Measurements from ENCODE around the gene DOCK1. TPM values are rescaled to one million over a fixed set of nuclear protein-coding genes. Genes with fewer than 3 reads are reported as not detected.

The DOCK1 gene
- total and polyA plus RNA-seq, 2 donors from 2014 or later = 15.8 to 81.7 TPM

DNA sequence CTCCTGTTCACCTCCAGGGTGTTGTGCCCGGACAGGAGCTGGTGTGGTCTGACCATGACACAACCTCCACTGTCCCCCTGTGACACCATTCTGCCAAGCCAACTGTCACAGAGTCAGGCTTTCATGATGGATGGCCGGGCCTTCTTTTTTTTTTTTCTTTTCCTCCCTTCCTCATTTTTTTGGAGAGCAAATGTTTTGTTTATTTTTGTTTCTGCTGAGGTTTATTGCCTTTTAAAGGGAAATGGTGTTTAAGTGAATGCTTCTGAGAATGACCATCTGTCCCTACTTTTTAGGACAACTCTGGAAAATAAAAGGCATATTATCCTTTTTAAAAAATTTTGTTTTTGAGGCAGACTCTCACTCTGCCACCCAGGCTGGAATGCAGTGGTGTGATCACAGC, 528.8 kb downstream of the DOCK1 start:
- intact Hi-C loops (cut with DNase I) = no loop called here
- TF ChIP-seq, protein P1, sequence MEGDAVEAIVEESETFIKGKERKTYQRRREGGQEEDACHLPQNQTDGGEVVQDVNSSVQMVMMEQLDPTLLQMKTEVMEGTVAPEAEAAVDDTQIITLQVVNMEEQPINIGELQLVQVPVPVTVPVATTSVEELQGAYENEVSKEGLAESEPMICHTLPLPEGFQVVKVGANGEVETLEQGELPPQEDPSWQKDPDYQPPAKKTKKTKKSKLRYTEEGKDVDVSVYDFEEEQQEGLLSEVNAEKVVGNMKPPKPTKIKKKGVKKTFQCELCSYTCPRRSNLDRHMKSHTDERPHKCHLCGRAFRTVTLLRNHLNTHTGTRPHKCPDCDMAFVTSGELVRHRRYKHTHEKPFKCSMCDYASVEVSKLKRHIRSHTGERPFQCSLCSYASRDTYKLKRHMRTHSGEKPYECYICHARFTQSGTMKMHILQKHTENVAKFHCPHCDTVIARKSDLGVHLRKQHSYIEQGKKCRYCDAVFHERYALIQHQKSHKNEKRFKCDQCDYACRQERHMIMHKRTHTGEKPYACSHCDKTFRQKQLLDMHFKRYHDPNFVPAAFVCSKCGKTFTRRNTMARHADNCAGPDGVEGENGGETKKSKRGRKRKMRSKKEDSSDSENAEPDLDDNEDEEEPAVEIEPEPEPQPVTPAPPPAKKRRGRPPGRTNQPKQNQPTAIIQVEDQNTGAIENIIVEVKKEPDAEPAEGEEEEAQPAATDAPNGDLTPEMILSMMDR (IDR thresholded peaks at IDR 0.05; ENCODE audit: borderline replicate concordance, extremely low read depth, insufficient read depth) = no peak
- DNase-seq = peak in 2 of 5 donors; percentile 16 to 64
- H3K4me1 ChIP-seq (ENCODE audit: control insufficient read depth in 2 of 3, insufficient read depth in 2 of 3, low read depth in 1 of 3, low read length in 3 of 3) = peaks cover 0 to 7% (median 5%) of the 10 kb centered on the region in 3 donors
- H3K9me3 ChIP-seq (ENCODE audit: control insufficient read depth in 2 of 3, insufficient read depth in 1 of 3, low read length in 3 of 3) = no peaks in the 10 kb centered on the region
- no peak overlapping the region for H3K9ac ChIP-seq (ENCODE audit: low read length in 3 of 3)
- no peak overlapping the region for H3K4me3 ChIP-seq (ENCODE audit: low read length in 3 of 3)
- peaks cover 3 to 13% (median 5%) of the 10 kb centered on the region in 3 donors for H3K36me3 ChIP-seq (ENCODE audit: control insufficient read depth in 2 of 3, insufficient read depth in 3 of 3, low read length in 3 of 3)
- FAIRE-seq = no peak
- no peaks in the 10 kb centered on the region for H3K27me3 ChIP-seq (ENCODE audit: control insufficient read depth, insufficient read depth, low read length)
- no peak overlapping the region for H3K27ac ChIP-seq (ENCODE audit: low read depth in 2 of 2, low read length in 2 of 2)

DNA sequence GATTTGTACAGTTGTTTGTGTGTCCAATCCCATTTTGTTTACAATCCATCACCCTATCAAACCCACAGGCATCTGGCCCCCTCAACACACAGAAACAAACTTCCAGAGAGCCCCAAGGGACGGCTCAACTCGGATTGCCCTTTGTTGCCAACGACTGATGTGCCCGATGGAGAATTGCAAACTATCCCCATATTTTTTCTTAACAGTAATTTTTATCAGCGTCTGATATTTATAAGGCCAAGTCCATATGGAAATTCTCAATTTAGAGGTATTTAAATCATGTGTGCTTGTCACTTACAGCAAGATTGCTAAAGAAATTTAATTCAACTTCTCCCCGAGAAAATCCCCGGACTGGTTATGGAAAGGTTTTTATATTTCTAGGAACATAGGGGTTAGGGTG, 530.0 kb downstream of the DOCK1 start:
- peaks cover 0 to 8% (median 5%) of the 10 kb centered on the region in 3 donors for H3K4me1 ChIP-seq (ENCODE audit: control insufficient read depth in 2 of 3, insufficient read depth in 2 of 3, low read depth in 1 of 3, low read length in 3 of 3)
- H3K27ac ChIP-seq (ENCODE audit: low read depth in 2 of 2, low read length in 2 of 2) = no peak overlapping the region
- no peaks in the 10 kb centered on the region for H3K27me3 ChIP-seq (ENCODE audit: control insufficient read depth, insufficient read depth, low read length)
- TF ChIP-seq, protein P1 (IDR thresholded peaks at IDR 0.05; ENCODE audit: borderline replicate concordance, extremely low read depth, insufficient read depth) = no peak
- H3K36me3 ChIP-seq (ENCODE audit: control insufficient read depth in 2 of 3, insufficient read depth in 3 of 3, low read length in 3 of 3) = peaks cover 3 to 23% (median 5%) of the 10 kb centered on the region in 3 donors
- no peak overlapping the region for H3K9ac ChIP-seq (ENCODE audit: low read length in 3 of 3)
- DNase-seq = peak in 2 of 5 donors; percentile 44 to 69
- intact Hi-C loops (cut with DNase I) = no loop called here
- no peak for FAIRE-seq
- H3K4me3 ChIP-seq (ENCODE audit: low read length in 3 of 3) = no peak overlapping the region
- H3K9me3 ChIP-seq (ENCODE audit: control insufficient read depth in 2 of 3, insufficient read depth in 1 of 3, low read length in 3 of 3) = no peaks in the 10 kb centered on the region

DNA sequence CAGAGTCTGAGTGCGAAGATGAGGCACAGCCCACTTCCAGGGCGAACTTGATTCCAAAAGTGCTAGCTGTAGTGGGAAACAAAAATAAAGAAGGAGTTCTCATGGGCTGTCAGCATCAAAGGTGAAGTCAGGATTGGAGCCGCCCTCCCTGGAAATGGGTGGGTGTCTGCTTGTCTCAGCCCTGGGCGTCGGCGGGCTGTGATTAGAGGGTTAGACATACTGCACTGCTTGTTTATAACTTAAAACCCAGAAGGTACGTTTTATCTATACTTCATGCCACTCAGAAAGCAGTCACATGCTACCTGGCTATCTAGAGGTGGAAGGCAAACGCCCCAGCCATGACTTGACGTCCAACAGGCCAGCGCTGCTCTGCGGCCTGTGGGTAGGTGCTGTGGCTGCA, 535.1 kb downstream of the DOCK1 start:
- peak overlapping the region in 1 of 3 donors; percentile 63 for H3K4me3 ChIP-seq (ENCODE audit: low read length in 3 of 3)
- DNase-seq (no peak), FAIRE-seq (no peak)
- peak overlapping the region in 1 of 3 donors; percentile 72 for H3K9ac ChIP-seq (ENCODE audit: low read length in 3 of 3)
- peaks cover 0 to 31% (median 18%) of the 10 kb centered on the region in 3 donors for H3K4me1 ChIP-seq (ENCODE audit: control insufficient read depth in 2 of 3, insufficient read depth in 2 of 3, low read depth in 1 of 3, low read length in 3 of 3)
- peaks cover 10 to 38% (median 16%) of the 10 kb centered on the region in 3 donors for H3K36me3 ChIP-seq (ENCODE audit: control insufficient read depth in 2 of 3, insufficient read depth in 3 of 3, low read length in 3 of 3)
- TF ChIP-seq, protein P1 (IDR thresholded peaks at IDR 0.05; ENCODE audit: borderline replicate concordance, extremely low read depth, insufficient read depth) = no peak
- no peaks in the 10 kb centered on the region for H3K9me3 ChIP-seq (ENCODE audit: control insufficient read depth in 2 of 3, insufficient read depth in 1 of 3, low read length in 3 of 3)
- H3K27ac ChIP-seq (ENCODE audit: low read depth in 2 of 2, low read length in 2 of 2) = peak overlapping the region; percentile 86 to 96
- intact Hi-C loops (cut with DNase I) = no loop called here
- no peaks in the 10 kb centered on the region for H3K27me3 ChIP-seq (ENCODE audit: control insufficient read depth, insufficient read depth, low read length)
